SIG-M5 treated with dmso at 0.1 percent for 504 hours (cell line): ENCODE data around the gene FUT8.
"Not testable (repeated sequence)": the region's sequence is repeated elsewhere in the genome, so short reads cannot be mapped to it uniquely, and the experiment has no call there.

Experiments
- DNase-seq: peaks from one replicate; lab custom pipeline; 2025; ENCODE audit not compliant: unreplicated experiment; lab: John Stamatoyannopoulos, UW

FUT8 gene

DNA sequence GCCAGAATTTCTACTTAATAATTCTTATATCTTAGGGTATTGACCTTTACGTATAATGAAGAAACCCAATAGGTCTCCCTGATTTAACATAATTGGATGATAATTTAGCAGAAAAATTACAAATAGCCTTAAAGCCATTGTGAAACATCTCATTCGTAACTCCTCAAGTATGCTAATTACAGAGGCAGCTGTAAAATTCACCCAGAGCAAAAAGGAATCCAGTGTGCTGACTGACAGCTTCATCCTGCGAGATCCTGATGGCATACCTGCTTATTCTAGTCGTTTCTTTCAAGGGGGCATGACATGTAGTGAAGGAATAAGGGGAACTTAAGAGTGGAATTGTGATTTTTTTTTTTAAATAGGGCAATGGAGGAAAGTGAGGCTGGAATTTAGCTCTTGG is 291.5 kb downstream of the FUT8 start:
- DNase-seq: no peak

DNA sequence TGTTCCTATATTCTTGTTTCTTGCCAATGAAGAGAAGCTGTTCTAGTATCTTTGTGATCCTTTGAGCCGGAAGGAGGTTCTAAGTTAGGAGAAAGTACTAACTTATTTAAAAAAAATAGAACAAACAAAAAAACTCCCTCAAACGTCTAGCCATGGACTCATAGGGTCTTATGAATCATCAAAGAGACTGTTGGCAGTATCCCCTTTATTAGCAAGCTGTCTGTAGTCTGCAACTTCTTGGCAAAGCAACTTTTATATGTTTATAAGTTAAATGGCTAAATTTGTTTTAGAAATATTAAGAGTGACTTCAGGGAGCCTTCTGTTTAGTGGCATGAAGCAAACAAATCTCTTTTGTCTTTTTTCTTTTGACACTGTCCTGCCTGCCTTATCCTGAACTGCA is 291.9 kb downstream of the FUT8 start:
- no peak for DNase-seq

DNA sequence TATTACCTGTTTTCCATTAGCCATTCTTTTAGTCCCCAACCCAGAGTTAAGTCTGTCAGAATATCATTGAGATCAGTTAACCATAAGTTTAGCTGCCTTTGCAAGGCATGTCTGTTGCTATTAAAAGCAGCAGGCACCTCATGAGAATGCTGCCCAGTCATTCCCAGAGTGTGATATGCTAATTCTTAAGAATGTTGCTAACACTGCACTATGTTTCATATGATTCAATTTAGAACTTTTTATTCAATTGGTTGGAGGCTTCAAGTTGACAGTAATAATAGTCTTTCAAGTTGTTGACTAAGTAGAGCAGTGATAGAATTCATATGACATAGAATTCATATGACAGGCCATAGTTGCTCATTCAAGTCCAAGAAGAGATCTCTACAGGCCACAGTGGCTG is 292.3 kb downstream of the FUT8 start:
- no peak for DNase-seq

- no peak for DNase-seq
Measured at GRCh38 chr14:65709576-65709975, 297.0 kb downstream of the FUT8 start.

DNA sequence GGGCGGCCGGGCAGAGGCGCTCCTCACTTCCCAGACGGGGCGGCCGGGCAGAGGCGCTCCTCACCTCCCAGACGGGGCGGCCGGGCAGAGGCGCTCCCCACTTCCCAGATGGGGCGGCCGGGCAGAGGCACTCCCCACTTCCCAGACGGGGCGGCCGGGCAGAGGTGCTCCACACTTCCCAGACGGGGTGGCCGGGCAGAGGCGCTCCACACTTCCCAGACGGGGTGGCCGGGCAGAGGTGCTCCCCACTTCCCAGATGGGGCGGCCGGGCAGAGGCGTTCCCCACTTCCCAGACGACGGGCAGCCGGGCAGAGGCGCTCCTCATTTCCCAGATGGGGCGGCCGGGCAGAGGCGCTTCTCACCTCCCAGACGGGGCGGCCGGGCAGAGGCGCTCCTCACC is 304.3 kb downstream of the FUT8 start:
- DNase-seq: not testable (repeated sequence)

DNA sequence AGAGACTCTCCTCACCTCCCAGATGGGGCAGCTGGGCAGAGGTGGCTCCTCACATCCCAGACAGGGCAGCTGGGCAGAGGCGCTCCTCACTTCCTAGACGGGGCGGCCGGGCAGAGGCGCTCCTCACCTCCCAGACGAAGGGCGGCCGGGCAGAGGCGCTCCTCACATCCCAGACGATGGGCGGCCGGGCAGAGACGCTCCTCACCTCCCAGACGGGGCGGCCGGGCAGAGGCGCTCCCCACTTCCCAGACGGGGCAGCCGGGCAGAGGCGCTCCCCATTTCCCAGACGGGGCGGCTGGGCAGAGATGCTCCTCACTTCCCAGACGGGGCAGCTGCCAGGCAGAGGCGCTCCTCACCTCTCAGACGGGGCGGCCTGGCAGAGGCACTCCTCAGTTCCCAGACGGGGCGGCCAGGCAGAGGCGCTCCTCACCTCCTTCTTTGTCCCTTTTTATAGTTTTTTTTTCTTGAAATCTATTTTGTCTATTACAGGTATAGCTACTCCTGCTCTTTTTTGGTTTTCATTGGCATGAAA is 304.9 kb downstream of the FUT8 start:
- not testable (repeated sequence) for DNase-seq

GRCh38 chr14:65718629-65719028 is 306.1 kb downstream of the FUT8 start:
- no peak for DNase-seq

- no peak for DNase-seq
Measured at GRCh38 chr14:65720171-65720570, 307.6 kb downstream of the FUT8 start.

DNA sequence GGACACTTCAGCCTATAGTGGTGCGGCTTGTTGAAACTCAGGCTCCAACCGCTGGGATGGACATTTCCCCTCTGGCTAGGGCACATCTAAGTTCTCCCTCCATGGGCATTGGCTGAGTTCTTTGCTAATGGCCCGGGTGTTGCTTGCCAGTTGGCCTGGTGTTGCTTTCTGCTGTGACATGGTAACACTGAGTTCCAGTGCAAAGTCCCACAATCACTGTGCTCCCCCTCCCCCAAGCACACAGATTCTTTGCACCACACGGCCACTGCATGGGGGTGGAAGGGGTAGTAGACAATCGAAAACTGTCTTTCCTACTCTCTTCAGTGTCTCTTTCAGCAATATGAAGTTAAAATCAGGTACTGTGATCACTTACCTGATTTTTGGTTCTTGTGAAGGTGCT is 308.2 kb downstream of the FUT8 start:
- no peak for DNase-seq

- no peak for DNase-seq
Measured at GRCh38 chr14:65723348-65723747, 310.8 kb downstream of the FUT8 start.

DNA sequence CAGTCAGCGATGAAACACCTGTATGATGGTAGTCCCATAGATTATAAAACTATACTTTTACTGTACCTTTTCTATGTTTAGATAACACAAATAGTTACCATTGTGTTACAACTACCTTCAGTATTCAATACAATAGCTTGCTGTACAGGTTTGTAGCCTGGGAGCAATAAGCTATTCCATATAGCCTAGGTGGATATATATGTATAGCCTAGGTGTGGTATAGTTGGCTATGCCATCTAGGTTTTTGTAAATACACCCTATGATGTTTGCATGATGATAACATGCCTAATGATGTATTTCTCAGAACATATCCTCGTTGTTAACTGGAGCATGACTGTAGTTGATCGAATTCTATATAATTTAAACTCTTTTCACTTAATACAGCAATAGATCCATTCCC is 316.1 kb downstream of the FUT8 start:
- DNase-seq: no peak

- no peak for DNase-seq
Measured at GRCh38 chr14:65729566-65729965, 317.0 kb downstream of the FUT8 start.

GRCh38 chr14:65731933-65732506 is 319.5 kb downstream of the FUT8 start:
- DNase-seq: no peak

DNA sequence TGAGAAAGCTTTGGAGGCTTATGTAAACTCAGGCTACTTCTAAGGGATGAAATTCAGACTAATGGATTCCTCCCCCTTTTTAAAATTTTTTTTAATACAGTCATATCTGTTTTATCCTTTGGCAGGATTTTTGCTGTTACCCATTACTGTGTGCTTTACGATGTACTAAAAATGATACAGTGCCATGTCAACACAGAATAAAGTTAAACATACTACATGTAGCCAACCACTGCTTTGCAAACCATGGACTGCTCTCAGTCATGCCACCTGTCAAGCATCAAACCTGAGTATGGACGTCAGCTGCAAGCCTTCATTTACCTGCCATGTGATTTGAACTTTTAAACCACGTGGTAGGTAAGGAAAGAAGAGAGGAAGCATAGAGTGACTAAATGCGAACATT is 325.8 kb downstream of the FUT8 start:
- DNase-seq: no peak

GRCh38 chr14:65745396-65746190 is 333.1 kb downstream of the FUT8 start:
- no peak for DNase-seq

DNA sequence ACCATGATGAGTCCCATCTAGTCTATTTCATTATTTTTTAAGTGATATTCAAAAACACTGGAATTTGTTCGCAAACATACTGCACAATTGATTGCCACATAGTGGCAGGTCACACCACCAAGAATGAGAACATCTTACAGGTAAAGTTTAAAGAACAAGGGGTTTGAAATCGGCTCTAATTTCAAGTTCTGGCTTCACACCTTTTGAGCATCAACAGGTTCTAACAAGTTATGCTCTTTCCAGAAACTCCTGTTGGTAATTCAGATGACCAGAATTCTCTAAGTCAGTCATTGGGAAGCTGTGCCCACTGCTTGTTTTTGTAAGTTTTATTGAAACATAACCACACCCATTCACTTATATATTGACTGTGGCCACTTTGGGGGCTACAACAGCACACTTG is 336.3 kb downstream of the FUT8 start:
- no peak for DNase-seq

GRCh38 chr14:65749287-65749686 is 336.8 kb downstream of the FUT8 start:
- DNase-seq: no peak

GRCh38 chr14:65750906-65751305 is 338.4 kb downstream of the FUT8 start:
- DNase-seq: no peak

DNA sequence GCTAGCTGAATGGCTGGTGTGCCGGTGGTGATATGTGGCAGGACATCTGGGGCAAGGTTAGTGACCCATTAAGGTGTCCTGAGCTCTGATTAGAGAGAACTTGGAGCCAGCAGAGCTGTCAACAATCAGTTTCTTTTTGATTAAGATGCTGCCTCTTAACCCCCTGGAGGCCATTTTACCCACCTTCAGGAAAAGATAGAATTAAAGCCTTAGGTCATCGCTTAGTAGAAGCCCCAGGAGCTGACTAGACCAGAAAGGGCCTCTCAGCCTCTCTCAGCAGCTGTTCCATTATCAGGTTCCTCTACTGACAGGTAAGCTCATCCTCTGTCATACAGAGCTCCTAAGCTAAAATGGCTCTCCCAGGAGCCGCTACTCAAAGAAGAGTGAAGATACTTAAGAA is 339.0 kb downstream of the FUT8 start:
- DNase-seq: no peak

- DNase-seq: no peak
Measured at GRCh38 chr14:65753061-65753460, 340.5 kb downstream of the FUT8 start.

- DNase-seq: no peak
Measured at GRCh38 chr14:65755331-65755730, 342.8 kb downstream of the FUT8 start.

- DNase-seq: no peak
Measured at GRCh38 chr14:65756880-65757279, 344.4 kb downstream of the FUT8 start.

DNA sequence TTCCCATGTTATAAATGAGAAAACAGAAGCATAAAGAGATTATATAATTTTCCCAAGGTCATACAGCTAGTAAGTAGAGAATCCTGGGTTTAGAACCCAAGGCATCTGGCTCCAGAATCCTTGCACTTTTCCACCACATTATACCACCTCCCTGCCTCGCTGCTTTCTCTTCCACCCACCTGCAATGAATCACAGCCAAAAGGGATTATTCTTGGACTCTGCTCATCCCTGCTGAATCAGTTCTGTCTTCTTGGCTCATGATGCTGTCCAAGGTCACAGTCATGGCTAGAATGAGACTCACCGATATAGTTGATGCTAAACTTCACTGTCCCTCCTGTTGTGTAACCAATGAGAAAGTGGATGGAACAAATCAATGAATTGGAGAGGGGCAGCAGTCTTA is 356.6 kb downstream of the FUT8 start:
- no peak for DNase-seq
